SJSA1 (cell line): ENCODE data around the gene A2ML1. TPM values are rescaled to one million over a fixed set of nuclear protein-coding genes. Genes with fewer than 3 reads are reported as not detected.
"Not testable (repeated sequence)": the region's sequence is repeated elsewhere in the genome, so short reads cannot be mapped to it uniquely, and the experiment has no call there.

Experiments
- DNase-seq, 2 experiments: peaks; one replicate each; pipeline ENCODE4 v3.0.0-alpha.2; 2015 to 2020; ENCODE audit warnings: low spot score in 2 of 2, low read depth in 1 of 2
- H3K27ac ChIP-seq: fragments of 250-450 bp; sonication (Bioruptor Pico); 2 replicates; pipeline ENCODE4 v1.5.1; 2020; ENCODE audit warnings: mild to moderate bottlenecking, moderate library complexity
- H3K27me3 ChIP-seq: fragments of 250-450 bp; sonication (Bioruptor Pico); replicated peaks from 2 replicates; pipeline ENCODE4 v1.5.1; 2020; ENCODE audit warnings: mild to moderate bottlenecking, moderate library complexity
- H3K36me3 ChIP-seq: fragments of 250-450 bp; sonication (Bioruptor Pico); 2 replicates; pipeline ENCODE4 v1.5.1; 2020; ENCODE audit warnings: mild to moderate bottlenecking
- H3K4me1 ChIP-seq: fragments of 250-450 bp; sonication (Bioruptor Pico); replicated peaks from 2 replicates; pipeline ENCODE4 v1.6.1; 2021; ENCODE audit warnings: mild to moderate bottlenecking
- H3K4me3 ChIP-seq: fragments of 250-450 bp; sonication (Bioruptor Pico); 2 replicates; pipeline ENCODE4 v1.5.1; 2020; ENCODE audit warnings: mild to moderate bottlenecking
- H3K9me3 ChIP-seq: fragments of 250-450 bp; sonication (Bioruptor Pico); replicated peaks from 2 replicates; pipeline ENCODE4 v1.5.1; 2020; ENCODE audit warnings: mild to moderate bottlenecking
- total RNA-seq: library from RNA; depleted of rRNA; stranded (reverse); fragments of >200 nt; shearing (Covaris generic); gene quantifications from 2 replicates; pipeline ENCODE4 v1.2.3, GENCODE V29; 2014

A2ML1 gene
- total RNA-seq, 1 experiment from 2014 or later = not detected

DNA sequence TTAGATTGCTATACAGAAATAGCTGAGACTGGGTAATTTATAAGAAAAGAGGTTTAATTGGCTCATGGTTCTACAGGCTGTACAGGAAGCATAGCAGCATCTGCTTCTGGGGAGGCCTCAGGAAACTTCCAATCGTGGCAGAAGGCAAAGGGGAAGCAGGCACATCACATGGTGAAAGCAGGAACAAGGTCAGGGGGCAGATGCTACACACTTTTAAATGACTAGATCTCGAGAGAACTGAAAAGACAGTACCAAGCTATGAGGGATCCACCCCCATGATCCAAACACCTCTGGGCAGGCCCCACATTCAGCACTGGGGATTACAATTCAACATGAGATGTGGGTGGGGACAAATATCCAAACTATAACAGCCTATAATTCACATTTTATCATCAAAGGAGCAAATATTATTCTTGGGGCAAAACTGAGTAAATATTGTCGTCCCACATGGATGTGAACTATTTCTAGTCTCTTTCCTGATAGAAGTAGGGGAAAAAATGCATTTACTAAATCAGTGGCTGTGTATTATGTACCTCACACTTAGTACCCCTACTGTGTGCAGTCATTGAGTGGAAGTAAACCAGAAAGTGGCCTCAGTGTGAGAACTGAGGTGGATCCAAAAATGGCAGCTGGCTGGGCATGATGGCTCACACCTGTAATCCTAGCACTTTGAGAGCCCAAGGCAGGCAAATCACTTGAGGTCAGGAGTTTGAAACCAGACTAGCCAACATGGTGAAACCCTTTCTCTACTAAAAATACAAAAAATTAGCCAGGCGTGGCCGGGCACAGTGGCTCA is 25.4 kb upstream of the A2ML1 start:
- H3K4me1 ChIP-seq = no peaks in the 10 kb centered on the region
- H3K4me3 ChIP-seq = no peak overlapping the region
- H3K36me3 ChIP-seq = no peaks in the 10 kb centered on the region
- no peaks in the 10 kb centered on the region for H3K27me3 ChIP-seq
- H3K27ac ChIP-seq = no peak overlapping the region
- H3K9me3 ChIP-seq = no peaks in the 10 kb centered on the region
- no peak for DNase-seq

- H3K36me3 ChIP-seq, DNase-seq, H3K27me3 ChIP-seq, H3K4me3 ChIP-seq, H3K9me3 ChIP-seq, H3K27ac ChIP-seq, H3K4me1 ChIP-seq: not testable (repeated sequence)
These were observed 21.2 kb upstream of the A2ML1 start for GRCh38 chr12:8801213-8801612.

GRCh38 chr12:8804833-8805232 is 17.6 kb upstream of the A2ML1 start:
- H3K27ac ChIP-seq, H3K4me1 ChIP-seq, H3K4me3 ChIP-seq, H3K27me3 ChIP-seq, H3K36me3 ChIP-seq, H3K9me3 ChIP-seq, DNase-seq: not testable (repeated sequence)

GRCh38 chr12:8805487-8805886 is 16.9 kb upstream of the A2ML1 start:
- not testable (repeated sequence) for H3K4me3 ChIP-seq, H3K27me3 ChIP-seq, H3K27ac ChIP-seq, H3K9me3 ChIP-seq, DNase-seq, H3K4me1 ChIP-seq, H3K36me3 ChIP-seq

- H3K36me3 ChIP-seq, H3K4me3 ChIP-seq, H3K9me3 ChIP-seq, DNase-seq, H3K4me1 ChIP-seq, H3K27me3 ChIP-seq, H3K27ac ChIP-seq: not testable (repeated sequence)
These were observed 15.3 kb upstream of the A2ML1 start for GRCh38 chr12:8807084-8807483.

DNA sequence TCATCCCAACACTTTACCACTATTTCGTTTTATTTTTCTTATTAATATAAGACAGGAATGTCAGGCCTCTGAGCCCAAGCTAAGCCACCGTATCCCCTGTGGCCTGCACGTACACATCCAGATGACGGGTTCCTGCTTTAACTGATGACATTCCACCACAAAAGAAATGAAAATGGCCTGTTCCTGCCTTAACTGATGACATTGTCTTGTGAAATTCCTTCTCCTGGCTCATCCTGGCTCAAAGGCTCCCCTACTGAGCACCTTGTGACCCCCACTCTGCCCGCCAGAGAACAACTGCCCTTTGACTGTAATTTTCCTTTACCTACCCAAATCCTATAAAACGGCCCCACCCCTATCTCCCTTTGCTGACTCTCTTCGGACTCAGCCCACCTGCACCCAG is 12.3 kb upstream of the A2ML1 start:
- not testable (repeated sequence) for H3K27ac ChIP-seq, H3K4me3 ChIP-seq, H3K27me3 ChIP-seq, H3K36me3 ChIP-seq, DNase-seq, H3K9me3 ChIP-seq, H3K4me1 ChIP-seq

DNA sequence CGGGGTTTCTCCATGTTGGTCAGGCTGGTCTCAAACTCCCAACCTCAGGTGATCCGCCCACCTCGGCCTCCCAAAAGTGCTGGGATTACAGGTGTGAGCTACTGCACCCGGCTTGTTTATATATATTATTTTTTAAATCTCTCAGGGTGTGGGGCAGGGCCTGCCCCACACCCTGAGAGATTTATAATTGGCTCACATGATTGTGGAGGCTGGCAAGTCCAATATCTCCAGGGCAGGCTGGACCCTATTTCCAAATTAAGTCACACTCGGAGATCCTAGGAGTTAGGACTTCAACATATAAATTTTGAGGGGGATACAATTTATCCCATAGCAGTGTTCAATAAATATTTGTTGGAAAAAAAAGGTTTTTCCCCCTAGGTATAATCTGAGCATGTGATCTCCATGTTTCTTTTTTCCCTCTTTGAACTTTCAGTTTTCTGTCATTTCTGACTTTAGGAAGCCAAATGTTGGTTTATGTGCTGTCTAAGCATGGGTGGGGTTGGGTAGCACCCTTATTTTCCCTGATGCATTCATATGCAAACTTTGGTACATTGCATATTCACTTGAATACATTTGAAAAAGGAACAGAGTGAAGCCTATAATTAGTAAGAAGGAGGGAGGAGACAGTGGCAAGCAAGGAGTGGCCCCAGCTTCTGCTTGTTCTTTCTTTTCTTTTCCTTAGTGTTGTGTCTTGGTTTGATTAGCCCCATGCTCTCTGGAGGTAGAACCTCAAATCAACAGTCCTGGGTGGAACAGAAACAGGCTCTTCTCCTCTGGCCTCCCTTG is 8.7 kb upstream of the A2ML1 start:
- no peak for DNase-seq
- Histone ChIP-seq H3K27ac (no peak overlapping the region), H3K4me3 (no peak overlapping the region), H3K9me3 (no peaks in the 10 kb centered on the region), H3K36me3 (no peaks in the 10 kb centered on the region), H3K27me3 (no peaks in the 10 kb centered on the region), H3K4me1 (no peaks in the 10 kb centered on the region)

DNA sequence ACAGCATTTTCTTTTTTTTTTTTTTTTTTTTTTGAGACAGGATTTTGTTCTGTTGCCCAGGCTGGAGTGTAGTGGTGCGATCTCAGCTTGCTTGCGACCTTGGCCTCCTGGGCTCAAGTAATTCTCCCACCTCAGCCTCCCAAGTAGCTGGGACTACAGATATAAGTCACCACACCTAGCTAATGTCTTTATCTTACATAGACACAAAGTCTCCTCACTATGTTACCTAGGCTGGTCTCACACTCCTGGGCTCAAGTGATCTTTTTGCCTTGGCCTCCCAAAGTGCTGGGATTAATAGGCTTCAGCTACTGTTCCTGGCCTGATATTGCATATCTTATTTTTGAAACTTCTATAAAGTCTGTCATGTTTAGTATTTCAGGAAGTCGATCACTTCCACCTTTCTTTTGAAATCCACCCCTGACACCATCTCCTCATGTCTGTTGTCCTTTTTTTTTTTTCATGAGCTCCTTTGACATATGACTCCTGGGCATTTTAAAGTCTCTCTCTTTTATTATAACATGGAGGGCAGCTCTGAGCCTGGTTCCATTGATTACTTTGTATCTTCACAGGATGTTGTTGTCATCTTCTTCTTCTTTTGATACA is 5.9 kb upstream of the A2ML1 start:
- Histone ChIP-seq H3K36me3 (no peaks in the 10 kb centered on the region), H3K27ac (no peak overlapping the region), H3K4me3 (no peak overlapping the region), H3K4me1 (no peaks in the 10 kb centered on the region), H3K27me3 (no peaks in the 10 kb centered on the region), H3K9me3 (no peaks in the 10 kb centered on the region)
- no peak for DNase-seq

GRCh38 chr12:8817856-8818255 is 4.6 kb upstream of the A2ML1 start:
- Histone ChIP-seq H3K27me3 (no peaks in the 10 kb centered on the region), H3K27ac (no peak overlapping the region), H3K36me3 (no peaks in the 10 kb centered on the region), H3K9me3 (no peaks in the 10 kb centered on the region), H3K4me3 (no peak overlapping the region), H3K4me1 (no peaks in the 10 kb centered on the region)
- no peak for DNase-seq

DNA sequence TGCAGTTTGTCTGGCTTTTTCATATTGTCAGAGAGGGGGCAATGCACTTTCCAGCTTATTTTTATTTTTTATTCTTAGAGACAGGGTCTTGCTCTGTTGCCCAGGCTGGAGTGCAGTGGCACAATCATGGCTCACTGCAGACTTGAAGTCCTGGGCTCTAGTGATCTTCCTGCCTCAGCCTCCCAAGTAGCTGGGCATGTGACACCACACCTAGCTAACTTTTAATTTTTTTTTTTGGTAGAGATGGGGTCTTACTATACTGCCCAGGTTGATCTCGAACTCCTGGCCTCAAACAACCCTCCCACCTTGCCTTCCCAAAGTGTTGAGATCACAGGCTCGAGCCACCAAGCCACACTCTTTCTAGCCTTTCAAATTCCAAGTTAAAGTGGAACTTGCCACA is 3.9 kb upstream of the A2ML1 start:
- Histone ChIP-seq H3K27ac (no peak overlapping the region), H3K4me3 (no peak overlapping the region), H3K36me3 (no peaks in the 10 kb centered on the region), H3K27me3 (no peaks in the 10 kb centered on the region), H3K4me1 (no peaks in the 10 kb centered on the region), H3K9me3 (no peaks in the 10 kb centered on the region)
- no peak for DNase-seq

DNA sequence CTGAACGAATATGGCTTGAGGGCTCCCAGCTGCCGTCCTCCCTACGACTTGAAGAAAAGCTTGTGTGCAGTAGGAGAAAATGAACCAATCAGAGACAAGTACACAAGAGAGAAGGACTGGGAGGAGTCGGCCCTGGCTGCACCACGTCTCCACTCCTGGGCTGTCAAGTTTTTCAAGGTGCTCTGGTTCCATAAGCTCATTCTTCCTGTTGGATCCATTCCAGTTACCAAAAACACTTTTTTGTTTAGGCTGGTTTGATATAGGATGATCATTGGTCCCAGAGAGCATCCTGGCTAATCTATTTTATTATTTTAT is 2.8 kb upstream of the A2ML1 start:
- no peaks in the 10 kb centered on the region for H3K9me3 ChIP-seq
- no peak overlapping the region for H3K27ac ChIP-seq
- H3K27me3 ChIP-seq = no peaks in the 10 kb centered on the region
- DNase-seq = no peak
- H3K4me3 ChIP-seq = no peak overlapping the region
- H3K4me1 ChIP-seq = no peaks in the 10 kb centered on the region
- no peaks in the 10 kb centered on the region for H3K36me3 ChIP-seq

DNA sequence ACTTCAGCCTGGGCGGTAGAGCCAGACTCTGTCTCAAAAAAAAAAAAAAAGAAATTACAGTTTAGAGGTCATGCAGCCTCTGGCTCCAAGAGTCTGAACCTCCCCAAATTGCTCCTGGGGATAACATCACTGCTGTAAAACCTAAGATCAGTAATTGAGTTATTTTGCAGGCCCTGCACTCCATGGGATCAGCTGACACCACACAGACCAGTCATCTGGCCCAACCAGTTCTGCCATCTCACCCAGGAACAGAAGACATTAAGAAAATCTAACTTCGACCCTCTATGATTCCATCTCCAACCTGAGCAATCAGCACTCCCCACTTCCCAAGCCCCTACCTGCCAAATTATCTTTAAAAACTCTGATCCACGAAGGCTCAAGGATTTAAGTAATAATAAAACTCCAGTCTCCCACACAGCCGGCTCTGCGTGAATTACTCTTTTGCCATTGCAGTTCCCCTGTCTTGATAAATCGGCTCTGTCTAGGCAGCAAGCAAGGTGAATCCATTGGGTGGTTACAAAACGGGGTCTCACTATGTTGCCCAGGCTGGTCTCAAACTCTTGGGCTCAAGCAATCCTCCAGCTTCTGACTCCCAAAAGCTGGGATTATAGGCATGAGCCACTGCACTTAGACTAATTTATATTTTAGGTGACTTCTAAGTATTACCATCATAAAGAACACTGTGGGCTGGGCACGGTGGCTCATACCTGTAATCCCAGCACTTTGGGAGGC is 1.6 kb upstream of the A2ML1 start:
- H3K4me3 ChIP-seq, H3K4me1 ChIP-seq, H3K27ac ChIP-seq, DNase-seq, H3K36me3 ChIP-seq, H3K9me3 ChIP-seq, H3K27me3 ChIP-seq: not testable (repeated sequence)

- Histone ChIP-seq H3K36me3 (no peaks in the 10 kb centered on the region), H3K4me3 (no peak overlapping the region), H3K27me3 (no peaks in the 10 kb centered on the region), H3K9me3 (no peaks in the 10 kb centered on the region), H3K27ac (no peak overlapping the region), H3K4me1 (no peaks in the 10 kb centered on the region)
- no peak for DNase-seq
These were observed 830 bp upstream of the A2ML1 start for GRCh38 chr12:8821591-8821990.
